H1 (cell line): ENCODE data around the gene YAP1. TPM values are rescaled to one million over a fixed set of nuclear protein-coding genes. Genes with fewer than 3 reads are reported as not detected.

Experiments
- CHD2 ChIP-seq: IDR thresholded peaks from 2 replicates; pipeline ENCODE4 v1.6.1; 2012; ENCODE audit warnings: low read length, improper control_type of control experiment
- CTBP2 ChIP-seq: IDR thresholded peaks from 2 replicates; pipeline ENCODE4 v1.7.0; 2011; ENCODE audit warnings: borderline replicate concordance, mild to moderate bottlenecking, moderate library complexity, mixed read lengths, low read length; ENCODE audit not compliant: insufficient read depth, insufficient read length
- GTF2F1 ChIP-seq: IDR thresholded peaks from 2 replicates; pipeline ENCODE4 v1.6.1; 2012; ENCODE audit warnings: low read depth, low read length, improper control_type of control experiment, borderline replicate concordance
- JUN ChIP-seq: IDR thresholded peaks from 2 replicates; pipeline ENCODE4 v1.6.1; 2011; ENCODE audit warnings: low read depth, mild to moderate bottlenecking, improper control_type of control experiment, low read length
- SIRT6 ChIP-seq: IDR thresholded peaks from one replicate; pipeline ENCODE4 v1.7.1; 2012; ENCODE audit warnings: low read length, inconsistent platforms
- SIX5 ChIP-seq: IDR thresholded peaks from 2 replicates; pipeline ENCODE4 v1.6.1; 2011; ENCODE audit warnings: mild to moderate bottlenecking, low read depth, low read length
- SP1 ChIP-seq: IDR thresholded peaks from 2 replicates; pipeline ENCODE4 v1.6.1; 2011; ENCODE audit warnings: low read depth, low read length
- polyA plus RNA-seq, 7 experiments: library from polyadenylated mRNA; depleted of rRNA in 3 of 7; stranded (reverse) in 5 of 7; unstranded in 2 of 7; fragments of >200 nt in 5 of 7; fragments of 200-250 nt in 2 of 7; gene quantifications; 1 replicate in 5 of 7; 2 replicates in 1 of 7; 4 replicates in 1 of 7; pipeline versions ENCODE4 v1.2.1 to v1.2.3, GENCODE V29; 2011 to 2013; ENCODE audit warnings: missing spikeins in 2 of 7, mixed read lengths in 2 of 7
- total RNA-seq: library from RNA; stranded (reverse); fragmentation: NEBNext Ultra II Directional; extraction: Animal tissue kit (Norgen Biotek cat#: 25700); gene quantifications from 2 replicates; pipeline ENCODE4 v1.2.1, GENCODE V29; 2021
- TF ChIP-seq, protein P1 (sequence below): IDR thresholded peaks from 2 replicates; pipeline ENCODE4 v1.6.1; 2011; ENCODE audit warnings: low read length, improper control_type of control experiment

The YAP1 gene
- total and polyA plus RNA-seq, 2 of the 8 experiments (the other 6 are each of a cell fraction or from before 2014, with no cell fraction given): 62.0 to 108 TPM

DNA sequence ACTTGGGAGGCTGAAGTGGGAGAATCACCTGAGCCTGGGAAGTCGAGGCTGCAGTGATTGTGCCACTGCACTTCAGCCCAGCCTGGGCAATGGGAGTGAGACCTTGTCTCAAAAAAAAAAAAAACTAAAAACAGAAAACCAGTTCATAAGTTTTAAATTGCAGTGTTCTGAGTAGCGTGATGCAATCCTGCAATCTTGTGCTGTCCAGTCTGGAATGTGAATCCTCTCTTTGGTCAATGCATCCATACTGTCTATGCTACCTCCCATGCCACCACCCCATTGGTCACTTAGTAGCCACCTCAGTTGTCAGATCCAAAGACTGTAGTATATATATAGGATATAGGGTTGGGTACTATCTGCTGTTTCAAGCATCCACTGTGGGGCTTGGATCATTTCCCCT is 11.1 kb downstream of the YAP1 start (continued):
- no peak for TF ChIP-seq GTF2F1
- no peak for TF ChIP-seq CHD2
- no peak for TF ChIP-seq SIRT6
- TF ChIP-seq CTBP2: no peak
- TF ChIP-seq, protein P1, sequence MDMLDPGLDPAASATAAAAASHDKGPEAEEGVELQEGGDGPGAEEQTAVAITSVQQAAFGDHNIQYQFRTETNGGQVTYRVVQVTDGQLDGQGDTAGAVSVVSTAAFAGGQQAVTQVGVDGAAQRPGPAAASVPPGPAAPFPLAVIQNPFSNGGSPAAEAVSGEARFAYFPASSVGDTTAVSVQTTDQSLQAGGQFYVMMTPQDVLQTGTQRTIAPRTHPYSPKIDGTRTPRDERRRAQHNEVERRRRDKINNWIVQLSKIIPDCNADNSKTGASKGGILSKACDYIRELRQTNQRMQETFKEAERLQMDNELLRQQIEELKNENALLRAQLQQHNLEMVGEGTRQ: no peak
- no peak for TF ChIP-seq SIX5
- no peak for TF ChIP-seq JUN
- TF ChIP-seq SP1: no peak
- TF ChIP-seq, all 59 proteins: peak for 0
